OCI-LY1 (cell line): Measurements from ENCODE around the gene MYBPHL.

Experiments
- H2AFZ ChIP-seq: fragments of 200-600 bp; sonication (generic), shearing (Covaris generic); 2 replicates; pipeline ENCODE4 v1.6.0; 2014; ENCODE audit warnings: antibody characterized with exemption, mild to moderate bottlenecking, low read length
- H3F3A ChIP-seq: fragments of 200-600 bp; sonication (generic), shearing (Covaris generic); 2 replicates; pipeline ENCODE4 v1.6.0; 2014; ENCODE audit warnings: mild to moderate bottlenecking, antibody characterized with exemption, low read length, moderate library complexity; ENCODE audit not compliant: insufficient read depth
- H3K27ac ChIP-seq: fragments of 200-600 bp; sonication (generic); 2 replicates; pipeline ENCODE4 v1.5.1; 2014; ENCODE audit warnings: low read length, mixed run types, mild to moderate bottlenecking, low read depth; ENCODE audit not compliant: poor library complexity, severe bottlenecking
- H3K27me3 ChIP-seq: fragments of 200-600 bp; sonication (generic); 2 replicates; pipeline ENCODE4 v1.6.0; 2014; ENCODE audit warnings: antibody characterized with exemption, mild to moderate bottlenecking, low read length, moderate library complexity; ENCODE audit not compliant: insufficient read depth
- H3K36me3 ChIP-seq: fragments of 200-600 bp; sonication (generic); 2 replicates; pipeline ENCODE4 v1.6.1; 2014; ENCODE audit warnings: mild to moderate bottlenecking, antibody characterized with exemption, low read length, moderate library complexity, mixed read lengths; ENCODE audit not compliant: insufficient read depth
- H3K4me1 ChIP-seq: fragments of 200-600 bp; sonication (generic); 2 replicates; pipeline ENCODE4 v1.5.1; 2014; ENCODE audit warnings: mild to moderate bottlenecking, low read length, moderate library complexity; ENCODE audit not compliant: insufficient read depth, severe bottlenecking
- H3K4me2 ChIP-seq: fragments of 200-600 bp; sonication (generic), shearing (Covaris generic); 2 replicates; pipeline ENCODE4 v1.6.1; 2014; ENCODE audit warnings: low read length
- H3K4me3 ChIP-seq: fragments of 200-600 bp; sonication (generic); 2 replicates; pipeline ENCODE4 v1.5.1; 2014; ENCODE audit warnings: low read length, low read depth, mild to moderate bottlenecking, mixed read lengths; ENCODE audit not compliant: poor library complexity, severe bottlenecking
- H3K79me2 ChIP-seq: fragments of 200-600 bp; shearing (Covaris generic); 2 replicates; pipeline ENCODE4 v1.6.1; 2016; ENCODE audit warnings: mixed run types, low read length, mixed read lengths; ENCODE audit not compliant: insufficient read depth
- H3K9ac ChIP-seq: fragments of 200-600 bp; sonication (generic), shearing (Covaris generic); 2 replicates; pipeline ENCODE4 v1.6.1; 2014; ENCODE audit warnings: mild to moderate bottlenecking, low read length, mixed read lengths
- H3K9me2 ChIP-seq: fragments of 200-600 bp; sonication (generic), shearing (Covaris generic); 2 replicates; pipeline ENCODE4 v1.6.1; 2014; ENCODE audit warnings: low read depth, mild to moderate bottlenecking, low read length, mixed read lengths
- H3K9me3 ChIP-seq: fragments of 200-600 bp; shearing (Covaris generic); 2 replicates; pipeline ENCODE4 v1.6.1; 2014; ENCODE audit warnings: low read length, mixed read lengths
- H4K20me1 ChIP-seq: fragments of 200-600 bp; sonication (generic), shearing (Covaris generic); 2 replicates; pipeline ENCODE4 v1.6.0; 2016; ENCODE audit warnings: mild to moderate bottlenecking, low read length; ENCODE audit not compliant: insufficient read depth
- CTCF ChIP-seq: fragments of 200-600 bp; sonication (generic), shearing (Covaris generic); IDR thresholded peaks from 2 replicates; pipeline ENCODE4 v1.5.1; 2017; ENCODE audit warnings: mild to moderate bottlenecking, antibody characterized with exemption, low read length, moderate library complexity, mixed read lengths
- EZH2 ChIP-seq: fragments of 200-600 bp; sonication (generic), shearing (Covaris generic); IDR thresholded peaks from 2 replicates; pipeline ENCODE4 v1.8.0; 2017; ENCODE audit warnings: borderline replicate concordance, mixed run types, mild to moderate bottlenecking, antibody characterized with exemption, low read length, moderate library complexity, mixed read lengths

MYBPHL gene

GRCh38 chr1:109298666-109299557 is 7.9 kb downstream of the MYBPHL start:
- no peak overlapping the region for H3K4me2 ChIP-seq
- TF ChIP-seq CTCF (no peak), EZH2 (no peak)
- H2AFZ ChIP-seq = no peak overlapping the region

GRCh38 chr1:109296782-109297181 is 10.0 kb downstream of the MYBPHL start:
- Histone ChIP-seq H4K20me1 (no peaks in the 10 kb centered on the region), H2AFZ (no peak overlapping the region), H3F3A (no peaks in the 10 kb centered on the region), H3K27me3 (peaks cover 3% of the 10 kb centered on the region; the same call in 1 of the 2 replicates), H3K4me3 (no peak overlapping the region), H3K79me2 (no peaks in the 10 kb centered on the region), H3K9me2 (no peaks in the 10 kb centered on the region), H3K4me1 (no peaks in the 10 kb centered on the region), H3K36me3 (no peaks in the 10 kb centered on the region), H3K9me3 (no peaks in the 10 kb centered on the region), H3K4me2 (no peak overlapping the region), H3K9ac (no peak overlapping the region), H3K27ac (no peak overlapping the region)
- TF ChIP-seq CTCF (no peak), EZH2 (no peak)

More at GRCh38 chr1:109298666-109299557, 7.9 kb downstream of the MYBPHL start:
- no peaks in the 10 kb centered on the region for H3K9me3 ChIP-seq
- H3K27ac ChIP-seq = no peak overlapping the region
- H3K36me3 ChIP-seq = no peaks in the 10 kb centered on the region
- H3K4me3 ChIP-seq = no peak overlapping the region
- no peaks in the 10 kb centered on the region for H4K20me1 ChIP-seq
- no peak overlapping the region for H3K9ac ChIP-seq
- no peaks in the 10 kb centered on the region for H3K79me2 ChIP-seq
- H3F3A ChIP-seq = no peaks in the 10 kb centered on the region
- peaks cover 3% of the 10 kb centered on the region; the same call in 1 of the 2 replicates for H3K27me3 ChIP-seq
- H3K4me1 ChIP-seq = no peaks in the 10 kb centered on the region
- H3K9me2 ChIP-seq = no peaks in the 10 kb centered on the region

- H3K4me1 ChIP-seq = no peaks in the 10 kb centered on the region
- H3K9me3 ChIP-seq = no peaks in the 10 kb centered on the region
- H3K27me3 ChIP-seq = peaks cover 3% of the 10 kb centered on the region; the same call in 1 of the 2 replicates
- TF ChIP-seq CTCF = no peak
- TF ChIP-seq EZH2 = no peak
- no peaks in the 10 kb centered on the region for H4K20me1 ChIP-seq
- H3K9ac ChIP-seq = no peak overlapping the region
- no peak overlapping the region for H3K4me2 ChIP-seq
- H3K9me2 ChIP-seq = no peaks in the 10 kb centered on the region
- no peak overlapping the region for H3K27ac ChIP-seq
- H3K4me3 ChIP-seq = no peak overlapping the region
- no peak overlapping the region for H2AFZ ChIP-seq
- H3K36me3 ChIP-seq = no peaks in the 10 kb centered on the region
- no peaks in the 10 kb centered on the region for H3K79me2 ChIP-seq
- no peaks in the 10 kb centered on the region for H3F3A ChIP-seq
Observed at GRCh38 chr1:109295712-109296415, 10.9 kb downstream of the MYBPHL start.
